Measurements from ENCODE around the gene ANOS1. TPM values are rescaled to one million over a fixed set of nuclear protein-coding genes. Genes with fewer than 3 reads are reported as not detected.

Gene ANOS1
- total RNA-seq, 4 donors from 2014 or later = 5.0 to 27.8 (median 13.0) TPM

DNA sequence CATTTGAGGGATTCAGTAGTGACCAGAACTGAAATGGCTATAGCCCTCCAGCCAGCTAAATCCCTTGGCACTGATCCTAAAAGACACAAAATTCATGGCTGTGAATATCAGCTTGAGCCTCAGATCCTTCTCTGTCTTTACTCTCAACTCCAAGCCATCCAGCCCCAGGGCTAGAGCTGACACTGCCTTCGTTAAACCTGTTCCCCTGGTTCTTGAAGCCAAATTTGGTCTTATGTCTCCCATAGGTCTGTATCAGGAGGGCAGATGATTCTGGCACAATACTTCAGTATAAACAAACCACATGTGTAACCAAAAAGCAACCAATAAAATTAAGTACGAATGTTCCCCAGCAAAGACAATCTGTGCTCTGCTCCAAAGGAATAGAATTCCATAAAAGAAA, 78.0 kb downstream of the ANOS1 start:
- TF ChIP-seq, protein P1, sequence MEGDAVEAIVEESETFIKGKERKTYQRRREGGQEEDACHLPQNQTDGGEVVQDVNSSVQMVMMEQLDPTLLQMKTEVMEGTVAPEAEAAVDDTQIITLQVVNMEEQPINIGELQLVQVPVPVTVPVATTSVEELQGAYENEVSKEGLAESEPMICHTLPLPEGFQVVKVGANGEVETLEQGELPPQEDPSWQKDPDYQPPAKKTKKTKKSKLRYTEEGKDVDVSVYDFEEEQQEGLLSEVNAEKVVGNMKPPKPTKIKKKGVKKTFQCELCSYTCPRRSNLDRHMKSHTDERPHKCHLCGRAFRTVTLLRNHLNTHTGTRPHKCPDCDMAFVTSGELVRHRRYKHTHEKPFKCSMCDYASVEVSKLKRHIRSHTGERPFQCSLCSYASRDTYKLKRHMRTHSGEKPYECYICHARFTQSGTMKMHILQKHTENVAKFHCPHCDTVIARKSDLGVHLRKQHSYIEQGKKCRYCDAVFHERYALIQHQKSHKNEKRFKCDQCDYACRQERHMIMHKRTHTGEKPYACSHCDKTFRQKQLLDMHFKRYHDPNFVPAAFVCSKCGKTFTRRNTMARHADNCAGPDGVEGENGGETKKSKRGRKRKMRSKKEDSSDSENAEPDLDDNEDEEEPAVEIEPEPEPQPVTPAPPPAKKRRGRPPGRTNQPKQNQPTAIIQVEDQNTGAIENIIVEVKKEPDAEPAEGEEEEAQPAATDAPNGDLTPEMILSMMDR (IDR thresholded peaks at IDR 0.05 in 4 of 5, conservative IDR thresholded peaks at IDR 0.05 in 1 of 5) = no peak
- TF ChIP-seq POLR2A (IDR thresholded peaks at IDR 0.05) = no peak
- in situ Hi-C loops (cut with MboI; ENCODE audit: low sequenced_read_pairs in 4 of 4) (no loop called here), intact Hi-C loops (cut with DNase I; ENCODE audit: low total_unique reads) (loop anchor here (10.0 kb wide), 1 partner anchor 49 kb away; no protein-coding TSS in a partner anchor)
- H3K36me3 ChIP-seq = no peaks in the 10 kb centered on the region
- no peak overlapping the region for H3K27ac ChIP-seq
- H3K9me3 ChIP-seq = no peaks in the 10 kb centered on the region
- H3K27me3 ChIP-seq = no peaks in the 10 kb centered on the region
- H3K4me1 ChIP-seq = no peaks in the 10 kb centered on the region
- H3K4me3 ChIP-seq = no peak overlapping the region
- DNase-seq = no peak
- no peak for ATAC-seq

DNA sequence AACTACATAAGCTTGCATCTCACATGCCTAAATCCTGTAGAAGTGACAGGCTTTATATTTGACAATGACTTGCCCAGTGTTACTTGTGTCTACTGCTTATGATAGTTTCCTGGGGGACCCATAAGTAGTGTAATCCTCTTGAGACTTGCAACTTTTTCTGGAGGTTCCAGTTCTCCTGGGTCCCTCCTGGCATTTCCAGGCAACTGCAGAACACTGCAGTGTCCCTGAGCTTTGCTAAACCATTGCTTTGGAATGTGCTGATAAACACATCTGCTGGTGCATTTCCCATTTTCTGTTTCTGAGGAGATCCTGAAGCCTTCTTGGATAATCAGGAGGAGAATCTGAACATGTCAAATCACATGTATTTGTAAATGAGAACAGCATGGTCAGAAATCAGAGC, 82.0 kb downstream of the ANOS1 start:
- H3K4me1 ChIP-seq = no peaks in the 10 kb centered on the region
- no peak for TF ChIP-seq POLR2A (IDR thresholded peaks at IDR 0.05)
- TF ChIP-seq, protein P1 (IDR thresholded peaks at IDR 0.05 in 4 of 5, conservative IDR thresholded peaks at IDR 0.05 in 1 of 5) = no peak
- H3K27ac ChIP-seq = no peak overlapping the region
- H3K9me3 ChIP-seq = no peaks in the 10 kb centered on the region
- ATAC-seq = no peak
- in situ Hi-C loops (cut with MboI; ENCODE audit: low sequenced_read_pairs in 4 of 4) = no loop called here
- intact Hi-C loops (cut with DNase I; ENCODE audit: low total_unique reads) = loop anchor here (10.0 kb wide), 1 partner anchor 45 kb away; no protein-coding TSS in a partner anchor
- H3K27me3 ChIP-seq = no peaks in the 10 kb centered on the region
- DNase-seq = no peak
- no peaks in the 10 kb centered on the region for H3K36me3 ChIP-seq
- H3K4me3 ChIP-seq = no peak overlapping the region

DNA sequence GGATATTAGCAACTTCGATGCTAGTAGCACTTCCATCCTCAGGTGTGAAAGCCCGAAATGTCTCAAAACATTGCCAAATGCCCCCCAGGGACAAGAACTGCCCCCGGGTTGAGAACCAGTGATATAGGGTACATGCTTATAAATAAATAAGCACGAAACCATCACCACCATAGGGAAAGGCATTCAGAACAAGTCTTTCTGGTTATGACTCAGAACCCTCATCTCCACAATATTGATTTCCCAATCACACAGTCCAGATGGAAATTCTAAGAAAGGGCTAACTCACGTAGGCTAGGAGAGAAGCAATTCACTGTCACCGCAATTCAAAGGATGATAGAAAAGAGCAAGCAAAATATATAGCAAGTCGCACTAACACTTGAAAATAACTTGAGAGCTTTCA, 84.8 kb downstream of the ANOS1 start:
- Histone ChIP-seq H3K4me1 (no peaks in the 10 kb centered on the region), H3K27ac (no peak overlapping the region), H3K4me3 (no peak overlapping the region), H3K9me3 (no peaks in the 10 kb centered on the region), H3K36me3 (no peaks in the 10 kb centered on the region), H3K27me3 (no peaks in the 10 kb centered on the region)
- intact Hi-C loops (cut with DNase I; ENCODE audit: low total_unique reads) (no loop called here), in situ Hi-C loops (cut with MboI; ENCODE audit: low sequenced_read_pairs in 4 of 4) (no loop called here)
- no peak for DNase-seq
- TF ChIP-seq POLR2A (IDR thresholded peaks at IDR 0.05) = no peak
- TF ChIP-seq, protein P1 (IDR thresholded peaks at IDR 0.05 in 4 of 5, conservative IDR thresholded peaks at IDR 0.05 in 1 of 5) = no peak
- ATAC-seq = no peak

DNA sequence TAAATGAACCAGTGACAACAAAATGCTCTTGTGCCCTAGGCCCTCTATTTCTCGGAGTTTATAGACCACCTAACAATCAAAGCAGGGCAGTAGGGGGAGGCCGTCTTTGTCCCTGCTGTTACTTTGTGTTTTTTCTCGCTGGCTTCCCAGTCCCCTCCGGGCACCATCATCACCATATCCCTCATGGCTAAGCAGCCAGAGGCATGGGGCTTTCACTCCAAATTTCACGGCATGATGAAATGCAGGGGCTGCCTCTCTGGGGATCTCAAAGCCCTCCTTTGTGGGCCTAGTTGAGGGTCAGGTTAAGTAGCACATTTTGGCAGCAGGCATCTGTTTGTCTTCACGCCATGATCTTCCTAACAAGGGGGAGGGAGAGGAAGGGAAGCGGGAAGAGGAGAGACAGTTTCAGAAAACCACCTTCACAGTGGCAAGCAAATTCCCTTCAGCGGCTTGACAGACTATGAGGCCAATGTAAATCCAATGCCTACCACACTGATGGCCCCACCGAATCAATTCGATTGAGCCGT, 91.9 kb downstream of the ANOS1 start:
- H3K27ac ChIP-seq = no peak overlapping the region
- H3K27me3 ChIP-seq = no peaks in the 10 kb centered on the region
- no peak for DNase-seq
- no peaks in the 10 kb centered on the region for H3K4me1 ChIP-seq
- intact Hi-C loops (cut with DNase I; ENCODE audit: low total_unique reads) = no loop called here
- ATAC-seq = no peak
- H3K36me3 ChIP-seq = no peaks in the 10 kb centered on the region
- in situ Hi-C loops (cut with MboI; ENCODE audit: low sequenced_read_pairs in 4 of 4) = no loop called here
- TF ChIP-seq, protein P1 (IDR thresholded peaks at IDR 0.05 in 4 of 5, conservative IDR thresholded peaks at IDR 0.05 in 1 of 5) = no peak
- TF ChIP-seq POLR2A (IDR thresholded peaks at IDR 0.05) = no peak
- no peaks in the 10 kb centered on the region for H3K9me3 ChIP-seq
- H3K4me3 ChIP-seq = no peak overlapping the region

DNA sequence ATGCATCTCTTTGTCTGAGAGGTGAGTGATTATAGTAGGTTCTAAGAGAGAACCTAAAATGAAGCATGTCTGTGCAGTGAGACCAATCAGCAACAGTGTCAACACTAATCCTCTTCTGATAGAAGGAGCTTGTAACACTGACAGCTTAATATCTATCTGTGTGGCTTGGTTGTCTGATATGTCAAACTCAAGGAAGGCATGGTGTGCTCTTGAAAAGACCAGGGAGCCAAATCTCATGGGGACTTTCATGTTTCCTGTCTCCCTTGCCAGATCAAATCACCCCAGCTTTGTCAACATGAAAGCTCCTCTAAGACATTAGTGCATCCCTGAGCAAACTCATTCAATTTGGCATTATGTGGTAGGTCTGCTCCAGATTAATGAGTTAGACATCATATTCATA, 95.4 kb downstream of the ANOS1 start:
- DNase-seq (no peak), ATAC-seq (no peak)
- Histone ChIP-seq H3K27me3 (no peaks in the 10 kb centered on the region), H3K4me1 (no peaks in the 10 kb centered on the region), H3K27ac (no peak overlapping the region), H3K9me3 (no peaks in the 10 kb centered on the region), H3K4me3 (no peak overlapping the region), H3K36me3 (no peaks in the 10 kb centered on the region)
- in situ Hi-C loops (cut with MboI; ENCODE audit: low sequenced_read_pairs in 4 of 4) = no loop called here
- intact Hi-C loops (cut with DNase I; ENCODE audit: low total_unique reads) = no loop called here
- TF ChIP-seq, protein P1 (IDR thresholded peaks at IDR 0.05 in 4 of 5, conservative IDR thresholded peaks at IDR 0.05 in 1 of 5) = no peak
- TF ChIP-seq POLR2A (IDR thresholded peaks at IDR 0.05) = no peak
